Stimulated activated CD4-positive, alpha-beta T cell treated with anti-CD3 and anti-CD28 coated beads, Interleukin-12 subunit alpha, Interleukin-12 subunit beta, amount 100 ng/mL, for 4 hours (primary cell): ENCODE measurements around the gene SMARCAD1.

Experiments used
- DNase-seq: peaks from one replicate; pipeline ENCODE4 v3.0.0-alpha.2; 2020

SMARCAD1 gene, protein sequence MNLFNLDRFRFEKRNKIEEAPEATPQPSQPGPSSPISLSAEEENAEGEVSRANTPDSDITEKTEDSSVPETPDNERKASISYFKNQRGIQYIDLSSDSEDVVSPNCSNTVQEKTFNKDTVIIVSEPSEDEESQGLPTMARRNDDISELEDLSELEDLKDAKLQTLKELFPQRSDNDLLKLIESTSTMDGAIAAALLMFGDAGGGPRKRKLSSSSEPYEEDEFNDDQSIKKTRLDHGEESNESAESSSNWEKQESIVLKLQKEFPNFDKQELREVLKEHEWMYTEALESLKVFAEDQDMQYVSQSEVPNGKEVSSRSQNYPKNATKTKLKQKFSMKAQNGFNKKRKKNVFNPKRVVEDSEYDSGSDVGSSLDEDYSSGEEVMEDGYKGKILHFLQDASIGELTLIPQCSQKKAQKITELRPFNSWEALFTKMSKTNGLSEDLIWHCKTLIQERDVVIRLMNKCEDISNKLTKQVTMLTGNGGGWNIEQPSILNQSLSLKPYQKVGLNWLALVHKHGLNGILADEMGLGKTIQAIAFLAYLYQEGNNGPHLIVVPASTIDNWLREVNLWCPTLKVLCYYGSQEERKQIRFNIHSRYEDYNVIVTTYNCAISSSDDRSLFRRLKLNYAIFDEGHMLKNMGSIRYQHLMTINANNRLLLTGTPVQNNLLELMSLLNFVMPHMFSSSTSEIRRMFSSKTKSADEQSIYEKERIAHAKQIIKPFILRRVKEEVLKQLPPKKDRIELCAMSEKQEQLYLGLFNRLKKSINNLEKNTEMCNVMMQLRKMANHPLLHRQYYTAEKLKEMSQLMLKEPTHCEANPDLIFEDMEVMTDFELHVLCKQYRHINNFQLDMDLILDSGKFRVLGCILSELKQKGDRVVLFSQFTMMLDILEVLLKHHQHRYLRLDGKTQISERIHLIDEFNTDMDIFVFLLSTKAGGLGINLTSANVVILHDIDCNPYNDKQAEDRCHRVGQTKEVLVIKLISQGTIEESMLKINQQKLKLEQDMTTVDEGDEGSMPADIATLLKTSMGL

DNA sequence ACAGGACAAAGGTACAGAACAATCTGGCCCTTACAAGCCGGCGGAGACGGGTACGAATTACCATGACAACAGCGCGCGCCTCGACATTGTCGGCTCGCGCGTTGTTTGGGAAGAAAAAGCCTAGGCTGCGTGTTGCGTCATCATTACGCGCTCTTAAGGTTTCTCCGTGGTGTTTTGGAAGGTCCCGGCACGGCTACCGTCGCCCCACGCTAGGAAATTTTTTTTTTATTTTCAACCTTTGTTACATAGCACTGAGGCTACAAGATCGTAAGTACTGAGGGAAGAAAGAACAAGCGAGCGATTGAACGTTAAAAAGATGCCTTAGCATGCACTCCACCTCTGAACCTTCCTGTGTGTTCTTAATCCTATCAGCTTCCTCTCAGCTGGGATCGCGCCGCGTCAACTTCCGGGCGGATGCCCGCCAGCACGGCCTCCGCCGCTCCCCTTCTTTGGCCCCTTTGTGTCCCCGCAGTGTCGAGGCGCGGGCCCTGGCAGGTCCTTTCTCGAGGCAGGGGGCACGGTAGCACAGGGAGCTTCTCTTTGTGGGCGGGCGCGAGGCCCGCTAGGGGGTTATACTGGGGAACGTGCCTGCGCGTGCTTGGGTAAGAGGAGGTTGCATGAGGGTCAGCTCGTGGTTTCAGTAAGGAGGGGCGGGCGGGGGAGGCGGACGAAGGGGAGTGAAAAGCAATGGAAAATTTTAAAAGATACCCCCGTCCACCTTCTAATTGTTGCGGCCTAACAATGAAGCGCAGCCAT lies at the start of gene SMARCAD1:
Gene SMARCAD1 (plus strand): TSS at position 397 of the 756 bp plus-strand sequence. CDS start 530 bp downstream, outside the sequence.
- DNase-seq: peak; percentile 82

DNA sequence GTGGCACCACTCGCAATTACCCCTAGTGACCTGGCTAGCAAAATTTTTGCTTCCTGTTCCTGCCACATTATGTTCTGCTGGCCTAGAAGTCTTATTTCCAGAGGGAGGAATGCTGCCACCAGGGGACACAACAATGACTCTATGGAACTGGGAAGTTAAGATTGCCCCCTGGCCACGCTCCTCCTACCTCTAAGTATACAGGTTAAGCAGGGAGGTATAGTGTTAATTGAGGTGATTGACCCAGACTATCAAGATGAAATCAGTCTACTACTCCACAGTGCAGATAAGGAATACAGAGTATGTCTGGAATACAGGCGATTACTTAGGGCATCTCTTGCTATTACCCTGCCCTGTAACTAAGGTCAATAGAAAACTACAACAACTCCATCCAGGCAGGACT lies 48.8 kb upstream of the SMARCAD1 start:
- DNase-seq: no peak

DNA sequence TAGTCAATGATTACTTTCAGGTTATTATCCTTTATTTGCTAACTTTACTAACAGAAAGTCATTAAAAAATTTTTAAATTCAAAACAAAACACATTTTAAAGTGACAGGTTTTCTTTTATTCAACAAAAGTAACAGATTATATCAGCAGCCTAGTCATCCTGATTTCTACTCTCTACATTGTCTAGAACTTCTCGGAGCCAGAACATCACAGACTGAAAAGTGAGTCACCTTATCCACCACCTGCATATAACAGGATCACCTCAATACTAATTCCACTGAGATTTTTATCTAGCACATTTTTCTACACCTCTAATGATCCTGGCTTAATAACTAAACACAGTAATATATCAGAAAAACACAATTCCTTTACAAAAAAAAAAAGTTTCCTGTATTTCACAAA lies 47.9 kb upstream of the SMARCAD1 start:
- DNase-seq: no peak

DNA sequence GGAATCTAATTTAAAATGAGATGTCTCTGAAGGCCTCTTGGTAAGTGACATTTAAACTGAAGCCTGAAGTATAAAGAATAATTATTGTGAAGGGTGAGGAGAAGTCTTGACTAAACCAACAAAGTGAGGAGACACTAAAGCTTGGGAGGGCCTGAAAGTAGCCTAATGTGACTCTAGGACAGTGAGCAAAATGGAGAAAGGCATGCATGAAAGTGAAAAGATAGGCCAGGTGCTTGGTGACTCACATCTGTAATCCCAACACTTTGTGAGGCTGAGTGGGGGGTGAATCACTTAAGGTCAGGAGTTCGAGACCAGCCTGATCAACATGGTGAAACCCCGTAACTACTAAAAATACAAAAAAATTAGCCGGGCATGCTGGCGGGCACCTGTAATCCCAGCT lies 46.9 kb upstream of the SMARCAD1 start:
- no peak for DNase-seq

DNA sequence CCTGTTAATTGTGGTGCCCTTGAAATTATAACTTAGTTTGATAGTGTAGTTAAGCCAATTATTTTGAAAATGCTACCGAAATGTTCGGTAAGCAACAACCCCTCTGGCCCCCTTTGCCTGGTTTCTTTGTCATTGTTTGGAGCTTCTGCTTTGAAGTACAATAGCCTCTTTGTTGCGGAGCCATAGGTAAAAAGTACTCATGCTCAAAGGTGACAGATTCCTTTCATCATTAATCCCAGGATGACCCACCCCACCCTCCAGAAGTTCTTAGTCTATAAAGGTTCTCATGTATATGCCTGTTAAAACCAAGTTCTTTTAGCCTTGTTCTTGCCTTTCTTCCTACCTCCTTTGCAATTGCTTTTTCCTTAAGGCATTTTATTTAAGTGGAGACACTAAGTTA lies 42.4 kb upstream of the SMARCAD1 start:
- DNase-seq: no peak

DNA sequence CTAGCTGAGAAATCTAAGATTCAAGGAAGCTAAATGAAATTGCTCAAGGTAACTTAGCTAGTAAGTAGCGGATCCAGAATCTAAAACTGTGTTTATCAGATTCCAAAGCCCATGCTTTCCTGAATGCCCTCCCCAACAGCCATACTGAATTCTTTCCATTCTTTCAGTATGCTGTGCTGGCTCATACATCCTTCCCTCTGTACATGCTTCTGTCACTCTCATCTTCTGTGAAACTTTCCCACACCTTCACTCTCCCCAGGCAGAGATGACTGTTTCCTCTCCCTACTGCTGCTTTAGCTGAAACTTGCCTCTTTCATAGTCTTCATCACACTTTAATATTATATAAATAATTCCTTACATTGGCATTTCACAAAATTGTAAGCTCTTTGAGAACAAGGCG lies 39.3 kb upstream of the SMARCAD1 start:
- no peak for DNase-seq

DNA sequence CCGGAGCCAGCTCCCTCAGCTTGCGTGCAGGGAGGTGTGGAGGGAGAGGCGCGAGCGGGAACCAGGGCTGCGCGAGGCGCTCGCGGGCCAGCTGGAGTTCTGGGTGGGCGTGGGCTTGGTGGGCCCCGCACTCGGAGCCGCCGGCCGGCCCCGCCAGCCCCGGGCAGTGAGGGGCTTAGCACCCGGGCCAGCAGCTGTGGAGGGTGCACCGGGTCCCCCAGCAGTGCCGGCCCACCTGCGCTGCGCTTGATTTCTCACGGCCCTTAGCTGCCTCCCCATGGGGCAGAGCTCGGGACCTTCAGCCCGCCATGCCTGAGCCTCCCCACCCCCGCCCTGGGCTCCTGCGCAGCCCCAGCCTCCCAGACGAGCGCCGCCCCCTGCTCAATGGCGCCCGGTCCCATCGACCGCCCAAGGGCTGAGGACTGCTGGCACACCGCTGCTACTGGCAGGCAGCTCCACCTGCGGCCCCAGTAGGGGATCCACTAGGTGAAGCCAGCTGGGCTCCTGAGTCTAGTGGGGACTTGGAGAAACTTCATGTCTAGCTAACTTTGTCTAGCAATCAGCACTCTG lies 37.8 kb upstream of the SMARCAD1 start:
- DNase-seq: no peak

DNA sequence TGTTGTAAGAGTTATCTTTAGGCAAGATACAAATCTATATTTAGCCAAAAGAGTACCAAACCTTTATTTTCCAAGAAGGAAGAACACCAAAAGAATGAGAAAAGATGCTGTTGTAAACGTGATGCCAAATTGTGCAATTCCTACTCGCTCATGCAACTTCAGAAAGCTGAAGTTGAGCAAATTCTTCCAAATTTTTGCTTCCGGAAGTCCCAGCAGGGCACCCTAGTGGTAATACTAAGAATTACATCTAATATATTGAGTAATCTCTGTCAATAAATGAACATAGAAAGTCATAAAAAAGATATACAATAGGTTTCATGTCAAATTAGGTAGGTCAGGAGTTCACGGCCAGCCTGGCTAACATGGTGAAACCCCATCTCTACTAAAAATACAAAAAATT lies 36.0 kb upstream of the SMARCAD1 start:
- DNase-seq: no peak

DNA sequence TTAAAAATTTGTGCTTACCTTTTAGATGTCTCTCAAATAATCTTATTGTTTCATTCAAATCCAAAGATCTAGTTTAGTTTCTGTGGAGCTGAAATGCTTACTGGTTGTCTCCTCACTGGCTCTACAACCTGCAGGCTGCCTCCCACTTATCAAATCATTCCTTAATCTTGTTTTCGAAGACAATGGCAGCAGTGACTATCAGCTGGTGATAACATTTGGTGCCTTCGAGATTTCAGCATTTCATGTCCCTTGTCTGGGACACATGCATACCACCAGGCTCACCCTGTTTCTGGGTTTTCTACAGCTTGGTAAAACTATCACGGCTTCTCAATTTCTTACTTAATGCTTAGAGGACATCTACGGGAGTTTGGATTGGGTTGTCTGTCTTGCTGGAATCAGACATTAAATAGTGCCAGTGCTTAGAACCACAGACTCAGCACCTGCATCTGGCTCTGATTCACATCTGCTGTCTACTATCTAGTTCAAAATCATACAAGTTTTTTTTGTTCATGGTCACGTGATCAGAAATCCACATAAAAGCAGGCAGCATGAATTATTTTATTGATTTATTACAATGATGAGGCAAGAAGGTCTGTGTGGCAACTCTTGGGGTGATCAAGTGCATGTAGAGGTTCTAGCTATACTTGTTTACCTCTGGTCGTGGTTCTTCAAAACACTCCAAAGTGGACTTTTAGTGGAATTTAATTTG lies 32.0 kb upstream of the SMARCAD1 start:
- no peak for DNase-seq

DNA sequence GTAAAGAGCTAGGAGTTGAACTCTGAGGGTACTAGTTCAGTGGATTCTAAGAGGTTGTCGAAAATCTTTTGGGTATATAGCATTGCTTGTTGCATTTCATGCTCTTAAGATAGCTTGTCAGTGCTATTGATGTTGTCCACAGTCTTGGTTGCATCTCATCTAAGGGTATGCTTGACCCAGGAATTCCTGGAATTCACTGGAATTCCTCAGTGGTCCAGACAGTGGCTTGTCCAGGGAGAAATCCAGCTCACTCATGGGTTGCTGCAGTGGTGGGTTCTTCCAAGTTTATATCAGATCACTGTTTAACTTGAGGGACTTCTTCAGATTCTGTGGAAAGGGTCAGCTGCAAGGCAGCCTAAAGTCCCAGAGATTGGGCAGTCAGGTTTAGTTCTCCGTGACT lies 29.8 kb upstream of the SMARCAD1 start:
- DNase-seq: no peak

DNA sequence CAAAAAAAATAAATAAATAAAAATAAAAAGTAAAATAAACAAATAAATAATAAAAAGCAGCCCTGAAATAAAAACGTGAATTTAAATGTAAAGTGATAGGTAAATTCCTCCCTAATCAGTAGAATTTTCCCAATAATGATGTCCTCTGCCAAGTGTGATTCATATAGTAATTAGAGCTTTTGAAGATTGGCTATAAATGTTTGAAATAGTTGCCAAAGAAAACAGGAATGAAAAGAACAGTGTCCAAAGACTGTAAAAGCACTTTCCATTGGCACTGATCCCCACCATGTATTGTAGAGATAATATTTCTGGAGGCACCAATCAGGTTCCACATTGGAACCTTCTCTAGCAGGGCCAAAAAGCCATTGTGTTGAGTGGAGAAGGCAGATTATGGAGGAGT lies 25.9 kb upstream of the SMARCAD1 start:
- DNase-seq: no peak

DNA sequence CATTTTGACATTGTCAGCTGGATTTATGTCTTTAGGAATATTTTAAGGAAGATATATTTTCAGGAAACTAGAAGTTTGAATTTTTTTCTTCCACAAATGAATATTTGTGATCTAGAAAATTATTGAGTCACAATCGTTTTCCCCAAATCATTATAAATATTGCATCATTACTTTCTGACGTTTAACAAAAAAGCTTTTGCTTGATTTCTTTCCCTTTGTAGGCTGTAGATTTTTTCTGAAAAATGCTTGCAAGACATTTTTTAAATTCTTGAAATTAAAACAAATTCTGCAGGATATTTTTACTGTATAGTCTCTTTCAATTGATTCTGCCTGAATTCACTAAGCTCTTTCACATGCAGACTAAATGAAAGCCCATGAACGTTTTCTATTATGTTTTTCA lies 4.9 kb upstream of the SMARCAD1 start:
- no peak for DNase-seq

DNA sequence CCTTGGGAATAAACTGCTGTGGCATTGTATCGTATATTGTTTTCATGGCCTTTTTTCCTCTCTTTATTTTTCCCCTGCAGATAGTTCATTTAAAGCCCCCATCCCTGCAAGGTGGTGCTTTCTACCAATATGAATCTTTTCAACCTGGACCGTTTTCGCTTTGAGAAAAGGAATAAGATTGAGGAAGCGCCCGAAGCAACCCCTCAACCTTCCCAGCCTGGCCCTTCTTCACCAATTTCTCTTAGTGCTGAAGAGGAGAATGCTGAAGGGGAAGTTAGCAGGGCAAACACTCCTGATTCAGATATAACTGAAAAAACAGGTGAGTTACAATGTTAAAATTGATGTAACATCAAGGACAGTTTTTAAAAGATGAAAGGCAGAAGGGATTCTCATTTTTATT lies 601 bp downstream of the SMARCAD1 start:
- DNase-seq: no peak

DNA sequence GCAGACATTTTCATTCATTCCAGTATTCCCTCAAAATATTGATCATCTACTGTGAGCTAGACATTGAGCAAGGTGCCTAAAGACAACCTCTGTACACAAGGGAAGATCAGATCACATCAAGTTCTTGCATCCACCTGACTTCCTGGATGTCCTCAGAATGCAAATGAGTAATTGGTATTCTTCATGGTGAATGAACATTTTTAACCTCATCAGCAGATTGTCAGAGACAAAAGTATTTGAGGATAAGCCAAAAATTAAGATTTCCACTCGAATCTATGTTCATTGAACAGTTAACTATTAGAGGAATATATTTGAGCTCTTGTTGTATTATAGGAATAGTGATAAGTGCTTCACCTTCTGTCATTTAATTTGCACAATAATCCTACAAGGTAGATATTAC lies 1.3 kb downstream of the SMARCAD1 start:
- no peak for DNase-seq

DNA sequence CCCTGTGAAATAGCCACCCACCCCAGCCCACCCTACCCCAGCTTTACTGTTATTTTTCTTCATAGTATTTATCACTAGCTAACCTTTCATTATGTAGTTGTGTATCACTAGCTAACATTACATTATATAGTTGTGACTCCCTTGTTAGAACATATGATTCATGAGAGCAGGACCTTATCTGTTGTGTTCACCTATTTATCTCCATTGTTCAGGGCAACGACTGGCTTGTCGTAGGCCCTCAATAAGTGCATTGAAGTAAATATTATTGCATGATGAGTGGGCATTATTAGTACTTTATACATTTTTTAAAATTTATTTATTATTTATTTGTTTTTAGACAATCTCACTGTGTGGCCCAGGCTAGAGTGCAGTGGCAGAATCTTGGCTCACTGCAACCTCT lies 4.2 kb downstream of the SMARCAD1 start:
- DNase-seq: no peak

DNA sequence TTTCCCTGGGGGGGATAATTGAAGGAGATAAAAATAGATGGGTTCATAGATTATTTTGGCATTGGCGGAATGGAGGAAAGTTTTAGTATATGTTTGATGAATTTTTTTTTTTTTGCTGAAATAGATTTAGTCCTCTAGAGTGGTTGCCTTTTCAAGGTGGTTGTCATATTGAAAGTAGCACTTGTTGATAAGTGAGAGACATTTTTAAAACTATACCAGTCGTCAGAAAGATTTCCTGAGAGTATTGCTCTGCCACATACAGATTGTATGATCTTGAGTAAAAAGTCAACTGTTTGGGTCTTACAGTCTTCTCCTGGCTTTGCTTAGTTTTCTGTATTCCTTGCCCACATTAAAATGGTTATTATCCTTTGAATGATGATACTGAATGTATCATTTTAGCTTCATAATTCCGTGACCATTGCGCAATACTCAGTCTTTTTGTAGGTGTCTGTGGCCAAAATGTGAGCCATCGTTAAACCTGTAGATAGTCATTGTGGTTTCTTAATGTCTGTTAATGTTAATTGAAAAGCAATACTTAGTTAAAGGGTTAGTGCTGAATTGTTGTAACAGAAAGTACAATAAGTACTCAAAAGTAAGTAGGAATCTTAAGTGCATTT lies 7.1 kb downstream of the SMARCAD1 start:
- DNase-seq: no peak

DNA sequence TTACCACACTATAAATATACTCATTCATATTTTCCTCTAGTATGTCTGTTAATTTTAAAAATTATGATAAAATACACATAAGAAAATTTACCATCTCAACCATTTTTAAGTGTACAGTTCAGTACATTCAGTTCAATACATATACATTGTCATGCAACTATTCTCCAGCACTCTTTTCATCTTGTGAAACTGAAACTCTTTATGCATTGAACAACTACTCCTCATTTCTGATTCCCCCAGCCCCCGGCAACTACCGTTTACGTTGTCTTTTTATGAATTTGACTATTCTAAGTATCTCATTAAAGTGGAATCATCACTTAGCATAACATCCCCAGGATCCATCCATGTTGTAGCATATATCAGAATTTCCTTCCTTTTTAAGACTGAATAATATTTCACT lies 8.7 kb downstream of the SMARCAD1 start:
- no peak for DNase-seq

DNA sequence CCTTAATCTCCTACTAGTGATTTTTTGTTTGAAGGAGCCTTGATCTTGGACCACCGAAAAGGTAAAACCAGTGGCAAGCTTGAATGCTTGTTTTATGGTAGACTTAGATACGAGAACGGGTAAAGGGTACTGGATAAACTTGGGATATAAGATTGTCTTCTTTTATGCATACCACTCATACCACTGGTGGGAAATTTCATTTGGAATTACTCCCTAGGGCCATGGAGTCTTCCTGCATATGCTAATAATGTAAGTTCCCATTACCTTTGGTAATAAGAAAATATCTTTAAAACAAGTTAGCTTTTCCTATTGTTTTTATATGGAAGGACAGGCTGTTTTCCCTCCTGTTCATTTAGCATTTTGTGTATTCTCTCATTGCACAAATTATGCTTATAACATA lies 11.7 kb downstream of the SMARCAD1 start:
- DNase-seq: no peak

DNA sequence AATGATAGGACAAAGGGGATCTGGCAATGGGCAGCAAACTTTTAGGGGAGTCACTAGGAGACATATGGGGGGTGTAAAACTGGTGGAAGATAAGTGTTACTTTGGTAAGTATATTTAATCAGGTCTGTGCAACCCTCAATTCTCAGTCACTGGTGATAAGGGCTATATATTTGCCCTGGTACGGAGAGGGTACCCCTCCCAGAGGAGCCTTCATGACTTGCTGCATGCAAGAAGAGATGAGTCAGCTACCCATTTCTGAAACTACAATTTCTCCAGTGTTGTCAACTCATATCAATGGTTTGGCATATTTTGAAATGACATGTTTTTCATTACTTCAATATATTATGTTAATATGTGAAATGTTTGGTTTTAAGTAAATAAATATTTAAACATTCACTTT lies 14.3 kb downstream of the SMARCAD1 start:
- no peak for DNase-seq

DNA sequence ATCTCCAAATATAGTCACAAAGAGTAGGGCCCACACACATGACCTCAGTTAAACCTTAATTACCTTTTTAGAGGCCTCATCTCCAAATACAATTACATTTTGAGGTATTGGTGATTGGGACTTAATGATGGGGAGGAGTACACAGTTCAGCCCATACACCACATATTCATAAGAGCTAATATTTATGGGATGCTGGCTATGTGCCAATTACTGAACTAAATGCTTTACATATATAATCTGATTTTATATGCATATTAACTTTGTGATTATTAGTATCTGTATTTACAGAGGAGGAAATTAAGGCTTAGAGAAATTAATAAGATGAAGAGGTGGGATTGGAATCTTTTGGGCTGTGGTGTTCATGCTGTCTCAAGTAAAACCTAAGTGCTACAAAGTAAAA lies 17.8 kb downstream of the SMARCAD1 start:
- no peak for DNase-seq

DNA sequence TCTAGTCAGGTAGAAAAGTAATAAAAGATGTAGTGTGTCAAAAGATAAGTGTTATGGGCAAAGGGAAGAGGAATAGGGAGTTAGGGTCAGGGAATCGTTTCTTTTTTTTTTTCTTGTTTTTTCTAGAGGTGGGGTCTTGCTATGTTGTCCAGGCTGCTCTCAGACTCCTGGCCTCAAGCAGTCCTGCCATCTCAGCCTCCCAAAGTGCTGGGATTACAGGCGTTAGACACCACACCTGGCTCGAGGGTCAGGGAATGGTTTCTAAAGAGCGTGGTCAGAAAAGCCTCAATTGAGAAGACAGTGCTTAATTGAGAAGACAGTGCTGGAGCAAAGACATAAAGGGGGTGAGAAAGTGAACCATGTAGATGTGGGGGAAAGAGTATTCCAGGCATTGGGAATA lies 19.1 kb downstream of the SMARCAD1 start:
- DNase-seq: no peak
